IgD-negative memory B cell (primary cell): ENCODE measurements around the gene EYA2. TPM values are rescaled to one million over a fixed set of nuclear protein-coding genes. Genes with fewer than 3 reads are reported as not detected.

ENCODE experiments used
- H3K27ac Mint-ChIP-seq, 3 donors: one replicate each; pipeline ENCODE4 v1.8.0; 2020 to 2022; ENCODE audit warnings: mild to moderate bottlenecking in 3 of 3, mixed read lengths in 3 of 3, moderate library complexity in 1 of 3
- H3K27me3 Mint-ChIP-seq: one replicate; pipeline ENCODE4 v1.8.0; 2021; ENCODE audit warnings: mixed read lengths
- H3K36me3 Mint-ChIP-seq: one replicate; pipeline ENCODE4 v1.8.0; 2020; ENCODE audit warnings: mild to moderate bottlenecking, mixed read lengths
- H3K4me1 Mint-ChIP-seq, 3 donors: one replicate each; pipeline ENCODE4 v1.8.0; 2020 to 2022; ENCODE audit warnings: mixed read lengths in 3 of 3, mild to moderate bottlenecking in 1 of 3
- H3K4me3 Mint-ChIP-seq, 4 donors: one replicate each; pipeline ENCODE4 v1.8.0; 2020 to 2022; ENCODE audit warnings: mild to moderate bottlenecking in 4 of 4, mixed read lengths in 4 of 4, moderate library complexity in 3 of 4
- H3K9me3 Mint-ChIP-seq, 3 donors: one replicate each; pipeline ENCODE4 v1.8.0; 2020 to 2021; ENCODE audit warnings: mixed read lengths in 3 of 3, mild to moderate bottlenecking in 1 of 3
- polyA plus RNA-seq: library from polyadenylated mRNA; unstranded; fragments of 300-500 nt; fragmentation: Illumina TruSeq; gene quantifications from one replicate; pipeline ENCODE4 v1.2.3, GENCODE V29; 2021

EYA2 gene
- polyA plus RNA-seq, 1 donor from 2014 or later: 0.11 TPM

GRCh38 chr20:46933150-46933549 lies 38.5 kb downstream of the EYA2 start:
- Mint-ChIP-seq H3K36me3 (no peaks in the 10 kb centered on the region), H3K27me3 (peaks cover 4% of the 10 kb centered on the region), H3K4me3 (no peak overlapping the region), H3K4me1 (peaks cover 0 to 3% (median 0%) of the 10 kb centered on the region in 3 donors), H3K27ac (no peak overlapping the region), H3K9me3 (no peaks in the 10 kb centered on the region)

GRCh38 chr20:46934746-46935287 lies 40.2 kb downstream of the EYA2 start:
- Mint-ChIP-seq H3K4me3 (no peak overlapping the region), H3K27ac (no peak overlapping the region), H3K27me3 (peaks cover 4% of the 10 kb centered on the region), H3K36me3 (no peaks in the 10 kb centered on the region), H3K9me3 (peaks cover 0 to 2% (median 0%) of the 10 kb centered on the region in 3 donors), H3K4me1 (peaks cover 0 to 3% (median 0%) of the 10 kb centered on the region in 3 donors)

GRCh38 chr20:46935394-46936017 lies 40.9 kb downstream of the EYA2 start:
- Mint-ChIP-seq H3K9me3 (peaks cover 0 to 2% (median 0%) of the 10 kb centered on the region in 3 donors), H3K4me1 (peaks cover 0 to 3% (median 0%) of the 10 kb centered on the region in 3 donors)

GRCh38 chr20:46936415-46937156 lies 41.9 kb downstream of the EYA2 start:
- Mint-ChIP-seq H3K27me3 (peaks cover 3% of the 10 kb centered on the region), H3K4me3 (no peak overlapping the region), H3K27ac (peak overlapping the region in 1 of 3 donors; percentile 9), H3K4me1 (no peaks in the 10 kb centered on the region), H3K9me3 (peaks cover 0 to 2% (median 0%) of the 10 kb centered on the region in 3 donors), H3K36me3 (no peaks in the 10 kb centered on the region)

More at GRCh38 chr20:46935394-46936017, 40.9 kb downstream of the EYA2 start:
- Mint-ChIP-seq H3K27me3 (peaks cover 4% of the 10 kb centered on the region), H3K27ac (no peak overlapping the region), H3K4me3 (no peak overlapping the region), H3K36me3 (no peaks in the 10 kb centered on the region)

GRCh38 chr20:46937157-46937523 lies 42.5 kb downstream of the EYA2 start:
- no peak overlapping the region for H3K4me3 Mint-ChIP-seq
- no peaks in the 10 kb centered on the region for H3K4me1 Mint-ChIP-seq
- H3K27me3 Mint-ChIP-seq: peaks cover 1% of the 10 kb centered on the region
- no peaks in the 10 kb centered on the region for H3K36me3 Mint-ChIP-seq
- H3K9me3 Mint-ChIP-seq: peaks cover 0 to 2% (median 0%) of the 10 kb centered on the region in 3 donors
- H3K27ac Mint-ChIP-seq: no peak overlapping the region

GRCh38 chr20:46937533-46938226 lies 43.0 kb downstream of the EYA2 start:
- Mint-ChIP-seq H3K27me3 (peaks cover 1% of the 10 kb centered on the region), H3K27ac (no peak overlapping the region), H3K9me3 (peaks cover 0 to 2% (median 0%) of the 10 kb centered on the region in 3 donors), H3K4me1 (no peaks in the 10 kb centered on the region), H3K4me3 (no peak overlapping the region), H3K36me3 (no peaks in the 10 kb centered on the region)

- H3K27me3 Mint-ChIP-seq: peaks cover 1% of the 10 kb centered on the region
- H3K4me1 Mint-ChIP-seq: no peaks in the 10 kb centered on the region
- no peaks in the 10 kb centered on the region for H3K36me3 Mint-ChIP-seq
- H3K27ac Mint-ChIP-seq: no peak overlapping the region
- no peak overlapping the region for H3K4me3 Mint-ChIP-seq
- peaks cover 0 to 2% (median 0%) of the 10 kb centered on the region in 3 donors for H3K9me3 Mint-ChIP-seq
These were observed 43.8 kb downstream of the EYA2 start for GRCh38 chr20:46938434-46938833.

- Mint-ChIP-seq H3K36me3 (no peaks in the 10 kb centered on the region), H3K27ac (no peak overlapping the region), H3K27me3 (no peaks in the 10 kb centered on the region), H3K4me1 (no peaks in the 10 kb centered on the region), H3K4me3 (no peak overlapping the region), H3K9me3 (peaks cover 0 to 2% (median 0%) of the 10 kb centered on the region in 3 donors)
These were observed 44.7 kb downstream of the EYA2 start for GRCh38 chr20:46939031-46939965.

GRCh38 chr20:46940616-46941015 lies 46.0 kb downstream of the EYA2 start:
- H3K4me1 Mint-ChIP-seq: no peaks in the 10 kb centered on the region
- no peaks in the 10 kb centered on the region for H3K36me3 Mint-ChIP-seq
- no peaks in the 10 kb centered on the region for H3K27me3 Mint-ChIP-seq
- H3K9me3 Mint-ChIP-seq: peaks cover 0 to 2% (median 0%) of the 10 kb centered on the region in 3 donors
- no peak overlapping the region for H3K27ac Mint-ChIP-seq
- no peak overlapping the region for H3K4me3 Mint-ChIP-seq

GRCh38 chr20:46941404-46941803 lies 46.8 kb downstream of the EYA2 start:
- Mint-ChIP-seq H3K27ac (no peak overlapping the region), H3K27me3 (no peaks in the 10 kb centered on the region)

GRCh38 chr20:46943861-46944591 lies 49.4 kb downstream of the EYA2 start:
- H3K27ac Mint-ChIP-seq: no peak overlapping the region
- H3K4me3 Mint-ChIP-seq: no peak overlapping the region
- H3K4me1 Mint-ChIP-seq: no peaks in the 10 kb centered on the region
- H3K9me3 Mint-ChIP-seq: no peaks in the 10 kb centered on the region
- no peaks in the 10 kb centered on the region for H3K36me3 Mint-ChIP-seq
- H3K27me3 Mint-ChIP-seq: peaks cover 1% of the 10 kb centered on the region

More at GRCh38 chr20:46941404-46941803, 46.8 kb downstream of the EYA2 start:
- H3K4me3 Mint-ChIP-seq: no peak overlapping the region
- no peaks in the 10 kb centered on the region for H3K36me3 Mint-ChIP-seq
- H3K9me3 Mint-ChIP-seq: peaks cover 0 to 2% (median 0%) of the 10 kb centered on the region in 3 donors
- no peaks in the 10 kb centered on the region for H3K4me1 Mint-ChIP-seq

GRCh38 chr20:46945465-46945864 lies 50.8 kb downstream of the EYA2 start:
- H3K36me3 Mint-ChIP-seq: no peaks in the 10 kb centered on the region
- peaks cover 1% of the 10 kb centered on the region for H3K27me3 Mint-ChIP-seq
- no peak overlapping the region for H3K27ac Mint-ChIP-seq
- H3K4me1 Mint-ChIP-seq: no peaks in the 10 kb centered on the region
- H3K9me3 Mint-ChIP-seq: no peaks in the 10 kb centered on the region
- H3K4me3 Mint-ChIP-seq: no peak overlapping the region

- no peaks in the 10 kb centered on the region for H3K4me1 Mint-ChIP-seq
- no peak overlapping the region for H3K4me3 Mint-ChIP-seq
- H3K27me3 Mint-ChIP-seq: peaks cover 1% of the 10 kb centered on the region
- no peaks in the 10 kb centered on the region for H3K36me3 Mint-ChIP-seq
- H3K9me3 Mint-ChIP-seq: no peaks in the 10 kb centered on the region
- no peak overlapping the region for H3K27ac Mint-ChIP-seq
These were observed 51.6 kb downstream of the EYA2 start for GRCh38 chr20:46946181-46946624.

- H3K27me3 Mint-ChIP-seq: peaks cover 1% of the 10 kb centered on the region
- no peak overlapping the region for H3K4me3 Mint-ChIP-seq
- no peaks in the 10 kb centered on the region for H3K9me3 Mint-ChIP-seq
- no peaks in the 10 kb centered on the region for H3K4me1 Mint-ChIP-seq
- no peaks in the 10 kb centered on the region for H3K36me3 Mint-ChIP-seq
- H3K27ac Mint-ChIP-seq: no peak overlapping the region
These were observed 52.2 kb downstream of the EYA2 start for GRCh38 chr20:46946796-46947195.
